Epidermal melanocyte (primary cell): Measurements from ENCODE around the gene TLR9.

Experiments
- DNase-seq: peaks from one replicate; pipeline ENCODE4 v3.0.0; 2011; ENCODE audit warnings: low spot score; ENCODE audit not compliant: insufficient read length

TLR9 gene

DNA sequence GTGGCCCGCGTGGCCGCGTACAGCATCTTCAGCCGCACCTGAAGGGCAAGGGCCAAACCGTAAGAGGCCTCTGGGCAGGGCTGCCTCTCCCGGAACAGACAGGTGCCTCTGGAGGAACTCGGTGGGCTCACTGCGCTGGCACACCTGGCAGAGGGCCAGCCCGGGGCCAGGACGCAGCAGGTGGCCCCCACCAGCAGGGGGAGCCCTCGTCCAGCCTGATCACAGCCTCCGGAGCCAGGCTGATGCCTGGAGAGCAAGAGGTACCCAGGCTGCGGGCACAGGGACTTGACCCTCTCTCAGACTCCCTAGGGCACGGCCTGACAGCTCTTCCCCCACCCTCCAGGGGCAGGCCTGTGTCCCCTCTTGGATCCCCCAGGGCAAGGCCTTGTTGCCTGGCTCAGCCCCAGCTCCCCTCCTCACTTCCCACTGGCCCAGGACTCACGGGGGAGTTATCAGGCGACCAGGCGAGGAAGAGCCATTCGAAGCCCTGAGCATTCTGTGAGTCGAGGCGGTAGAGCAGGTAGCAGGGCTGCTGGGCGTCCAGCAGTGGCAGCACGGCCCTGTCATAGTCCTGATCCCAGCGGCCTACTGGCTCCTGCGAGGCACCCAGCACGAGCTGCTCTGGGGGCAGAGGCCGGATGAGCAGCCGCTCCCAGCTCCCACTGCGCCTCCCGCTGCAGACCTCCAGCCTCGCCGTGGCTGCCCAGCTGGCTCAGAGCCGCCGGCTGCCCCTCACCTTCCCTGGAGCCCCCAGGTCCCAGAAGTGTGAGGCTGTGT is 6.2 kb upstream of the TLR9 start:
- no peak for DNase-seq

DNA sequence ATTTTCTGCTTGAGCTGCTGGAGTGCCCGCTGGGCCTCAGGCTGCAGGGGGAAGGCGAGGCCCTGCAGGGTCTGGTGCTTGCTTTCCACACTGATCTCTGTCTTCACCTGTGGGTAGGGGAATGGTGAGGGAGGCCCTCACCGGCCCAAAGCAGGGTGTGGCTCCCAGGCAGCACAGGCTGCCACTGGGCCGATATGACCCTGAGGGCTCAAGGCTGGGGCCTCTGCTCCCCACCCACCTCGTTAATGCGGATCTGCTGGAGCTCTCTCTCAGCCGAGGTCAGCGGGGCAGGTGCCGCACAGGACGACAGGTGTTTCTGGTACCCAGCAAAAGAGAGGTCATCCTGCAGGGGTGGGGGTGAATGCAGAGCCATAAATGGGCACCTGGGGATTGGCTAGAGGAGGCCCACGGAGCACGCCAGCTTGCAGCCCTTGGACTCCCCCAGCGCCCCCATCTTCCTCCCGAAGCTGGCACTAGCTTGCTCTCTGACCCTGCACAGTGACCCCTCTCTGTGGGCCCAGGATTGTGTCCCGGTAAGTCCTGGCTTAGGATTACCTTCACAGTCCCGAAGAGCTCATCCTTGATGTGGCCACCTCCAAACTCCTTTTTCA is 5.5 kb upstream of the TLR9 start:
- DNase-seq = no peak

DNA sequence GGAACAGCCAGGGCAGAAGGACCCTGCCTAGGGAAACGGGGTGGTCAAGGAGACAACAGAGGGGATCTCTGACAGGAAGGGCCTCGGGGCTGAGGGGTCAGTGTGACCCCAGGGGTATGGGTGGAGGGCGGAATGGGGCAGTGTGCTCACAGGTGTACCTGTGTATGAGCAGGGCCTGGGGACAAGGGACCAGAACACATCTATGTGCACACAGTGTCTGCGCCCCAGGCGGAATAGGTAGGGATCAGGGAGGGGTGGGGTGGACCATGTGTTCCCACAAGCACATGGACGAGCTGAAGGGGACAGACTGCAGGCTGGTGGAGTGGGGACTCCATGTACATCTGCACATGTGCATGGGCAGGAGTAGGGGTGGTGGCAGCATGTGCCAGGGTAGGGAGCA is 5.0 kb upstream of the TLR9 start:
- DNase-seq = no peak

DNA sequence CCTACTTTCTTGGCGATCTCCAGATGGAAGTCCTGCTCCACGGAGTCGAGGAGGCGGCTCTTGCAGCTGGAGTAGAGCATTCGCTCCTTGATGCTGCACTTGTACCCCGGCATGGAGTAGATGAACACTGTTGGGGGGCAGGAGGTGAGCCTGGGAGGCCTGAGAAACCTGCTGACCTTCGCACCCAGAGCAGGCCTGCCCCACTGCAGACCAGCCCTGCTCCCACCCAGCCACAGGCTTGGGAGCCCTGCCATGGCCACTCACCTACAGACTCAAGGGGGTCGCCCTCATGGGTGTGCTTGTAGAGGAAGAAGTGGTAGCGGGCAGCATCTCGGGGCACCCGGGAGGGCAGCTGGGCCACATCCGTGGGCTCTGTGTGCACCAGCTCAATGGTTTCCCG is 4.2 kb upstream of the TLR9 start:
- DNase-seq = no peak

DNA sequence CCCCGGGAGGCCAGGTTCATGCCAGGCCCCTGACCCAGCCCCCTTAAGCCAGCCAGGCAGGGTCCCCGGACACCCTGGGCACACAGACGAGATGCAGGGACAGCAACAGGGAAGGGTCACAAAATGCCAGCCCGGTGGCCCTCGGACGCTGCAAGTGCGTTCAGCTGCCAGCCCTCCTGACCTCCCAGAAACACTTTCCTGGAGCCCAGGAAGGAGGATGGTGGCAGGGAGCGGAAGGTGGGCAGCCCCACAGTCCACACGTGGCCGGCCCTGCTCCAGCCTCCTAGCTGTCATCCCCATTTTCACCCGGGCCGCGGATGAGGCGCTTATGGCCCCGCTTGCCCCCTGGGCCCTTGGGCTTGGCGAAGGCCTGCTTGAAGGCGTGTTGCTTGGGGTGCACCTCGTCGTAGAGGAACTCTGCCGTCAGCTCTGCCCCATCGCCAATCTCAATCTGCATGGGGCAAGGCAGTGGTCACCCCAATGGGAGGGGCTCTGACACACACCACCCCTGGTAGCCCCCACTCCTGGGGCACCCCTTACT is 3.4 kb upstream of the TLR9 start:
- no peak for DNase-seq

DNA sequence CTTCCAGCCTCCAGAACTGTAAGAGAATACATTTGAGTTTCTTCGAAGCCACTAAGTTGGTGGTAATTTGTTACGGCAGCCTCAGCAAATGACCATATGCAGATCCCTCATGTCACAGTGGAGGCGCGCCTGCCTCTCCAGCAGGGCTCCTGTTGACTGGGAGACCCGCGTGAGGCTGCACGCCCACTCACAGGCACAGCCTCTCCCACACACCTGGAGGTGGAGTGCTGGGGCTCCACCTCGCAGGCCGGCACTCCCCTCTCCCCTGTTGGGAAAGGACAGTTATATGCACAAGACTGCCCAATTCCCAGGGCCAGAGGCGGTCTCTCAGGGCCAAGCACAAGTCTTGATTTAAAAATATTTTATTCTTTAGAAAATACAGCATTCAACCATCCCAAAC is 2.8 kb upstream of the TLR9 start:
- no peak for DNase-seq

DNA sequence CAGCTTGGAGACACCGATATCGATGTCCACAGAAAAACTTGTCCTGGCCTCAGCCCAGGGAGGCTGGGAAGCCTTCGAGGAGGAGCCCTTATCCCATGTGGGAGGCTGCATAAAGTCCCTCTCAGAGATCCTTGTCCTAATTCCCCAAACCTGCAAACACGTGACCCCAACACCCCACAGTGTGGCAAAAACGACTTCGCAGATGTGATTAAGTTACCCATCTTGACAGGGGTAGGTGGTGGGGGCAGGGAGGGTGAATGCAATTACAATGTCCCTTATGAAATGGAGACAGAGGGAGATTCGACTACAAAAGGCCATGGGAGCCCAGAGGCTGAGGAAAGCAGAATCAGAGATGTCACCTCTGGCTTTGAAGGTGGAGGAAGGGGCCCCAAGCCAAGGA is 2.3 kb upstream of the TLR9 start:
- no peak for DNase-seq

DNA sequence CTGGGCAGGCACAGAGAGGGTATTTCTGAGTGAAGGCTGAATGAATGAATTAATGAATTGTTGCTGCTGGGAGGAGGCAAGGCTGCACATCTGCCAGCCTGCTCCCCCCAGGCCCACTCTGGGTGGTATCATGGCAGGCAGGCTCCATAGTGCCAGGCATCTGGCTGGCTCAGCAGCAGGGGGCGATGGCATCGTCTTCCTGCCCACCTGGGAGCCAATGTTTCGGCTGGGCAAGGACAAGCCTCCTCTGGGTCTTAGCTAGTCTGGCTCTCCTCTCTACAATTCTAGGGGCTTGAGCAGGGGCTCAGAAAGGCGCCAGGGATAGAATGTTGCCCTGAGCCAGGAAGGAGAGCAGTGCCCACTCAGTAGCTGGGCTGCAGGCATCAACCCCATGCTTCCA is 1.7 kb upstream of the TLR9 start:
- DNase-seq = no peak

DNA sequence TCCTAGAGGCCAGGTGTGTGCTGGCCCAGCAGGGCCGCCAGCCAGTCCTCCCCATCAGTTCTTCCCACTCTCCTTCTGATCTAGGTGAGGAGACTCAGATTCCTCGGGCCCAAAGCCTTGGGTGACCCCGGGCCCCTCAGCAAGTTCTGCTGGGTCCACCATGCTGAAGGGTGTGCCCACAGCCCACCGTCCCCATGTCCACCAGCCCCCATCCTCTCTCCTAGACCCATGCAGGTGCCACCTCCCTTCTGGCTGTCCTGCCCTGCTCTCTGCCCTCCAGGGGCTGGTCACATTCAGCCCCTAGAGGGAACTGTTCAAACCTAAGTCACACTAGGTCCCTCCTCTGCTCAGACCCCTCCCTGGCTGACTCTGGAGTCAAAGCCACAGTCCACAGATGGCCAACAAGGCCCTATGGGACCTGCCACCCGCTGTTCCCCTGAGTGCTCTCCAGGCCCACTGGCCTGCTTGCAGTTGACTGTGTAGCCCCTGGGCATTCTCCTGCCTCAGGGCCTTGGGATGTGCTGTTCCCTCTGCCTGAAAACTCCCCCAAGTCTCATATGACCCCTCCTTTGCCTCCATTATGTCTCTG is 878 bp upstream of the TLR9 start:
- no peak for DNase-seq

DNA sequence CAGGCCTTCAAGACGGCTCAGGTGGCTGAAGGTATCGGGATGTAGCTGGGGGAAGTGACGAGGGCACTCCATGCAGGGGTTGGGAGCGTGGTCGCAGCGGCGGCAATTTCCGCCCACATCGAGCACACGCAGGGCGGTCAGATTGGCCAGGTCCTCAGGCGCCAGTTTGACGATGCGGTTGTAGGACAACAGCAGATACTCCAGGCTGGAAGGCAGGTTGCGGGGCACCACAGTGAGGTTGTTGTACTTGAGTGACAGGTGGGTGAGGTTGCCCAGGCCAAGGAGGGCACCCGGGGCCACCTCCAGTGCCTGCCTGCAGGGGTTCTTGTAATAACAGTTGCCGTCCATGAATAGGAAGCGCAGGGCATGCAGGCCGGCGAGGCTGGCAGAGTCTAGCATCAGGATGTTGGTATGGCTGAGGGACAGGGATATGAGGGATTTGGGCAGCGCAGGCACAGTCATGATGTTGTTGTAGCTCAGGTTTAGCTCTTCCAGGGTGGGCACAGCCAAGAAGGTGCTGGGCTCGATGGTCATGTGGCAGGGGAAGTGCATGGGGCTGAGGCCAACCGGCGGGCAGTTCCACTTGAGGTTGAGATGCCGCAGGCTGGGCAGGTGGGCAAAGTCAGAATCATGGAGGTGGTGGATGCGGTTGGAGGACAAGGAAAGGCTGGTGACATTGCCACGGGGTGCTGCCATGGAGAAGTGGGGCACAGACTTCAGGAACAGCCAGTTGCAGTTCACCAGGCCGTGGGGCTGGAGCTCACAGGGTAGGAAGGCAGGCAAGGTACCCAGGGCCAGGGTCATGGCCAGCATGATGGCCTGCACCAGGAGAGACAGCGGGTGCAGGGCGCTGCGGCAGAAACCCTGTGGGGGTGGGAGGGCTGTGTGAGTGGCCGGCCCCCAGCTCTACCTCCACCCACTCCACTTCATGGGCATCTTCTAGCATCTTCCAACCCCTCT is 1.7 kb downstream of the TLR9 start:
- DNase-seq = no peak

DNA sequence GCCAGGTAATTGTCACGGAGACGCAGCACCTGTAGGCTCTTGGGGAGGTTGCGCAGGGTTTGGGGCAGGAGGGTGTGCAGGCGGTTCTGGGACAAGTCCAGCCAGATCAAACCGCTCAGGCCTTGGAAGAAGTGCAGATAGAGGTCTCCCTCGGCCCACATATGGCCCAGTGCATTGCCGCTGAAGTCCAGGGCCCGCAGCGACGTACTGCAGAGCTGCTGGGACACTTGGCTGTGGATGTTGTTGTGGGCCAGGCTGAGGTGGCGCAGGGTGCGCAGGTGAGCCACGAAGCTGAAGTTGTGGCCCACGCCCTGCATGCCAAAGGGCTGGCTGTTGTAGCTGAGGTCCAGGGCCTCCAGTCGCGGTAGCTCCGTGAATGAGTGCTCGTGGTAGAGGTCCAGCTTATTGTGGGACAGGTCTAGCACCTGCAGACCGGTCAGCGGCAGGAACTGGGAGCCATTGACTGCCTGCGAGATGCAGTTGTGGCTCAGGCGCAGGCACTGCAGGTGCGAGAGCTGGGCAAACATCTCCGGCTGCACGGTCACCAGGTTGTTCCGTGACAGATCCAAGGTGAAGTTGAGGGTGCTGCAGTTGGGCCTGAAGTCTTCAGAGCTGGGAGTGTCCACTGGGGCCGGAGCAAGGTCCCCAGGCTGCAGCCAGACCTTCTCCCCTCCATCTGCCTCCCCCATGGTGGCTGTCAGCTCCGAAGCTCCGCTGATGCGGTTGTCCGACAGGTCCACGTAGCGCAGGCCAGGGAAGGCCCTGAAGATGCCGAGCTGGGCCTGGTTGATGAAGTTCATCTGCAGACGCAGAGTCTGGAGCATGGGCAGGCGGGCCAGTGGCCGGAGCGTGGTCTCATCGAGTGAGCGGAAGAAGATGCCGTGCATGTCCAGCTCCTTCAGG is 2.9 kb downstream of the TLR9 start:
- no peak for DNase-seq

DNA sequence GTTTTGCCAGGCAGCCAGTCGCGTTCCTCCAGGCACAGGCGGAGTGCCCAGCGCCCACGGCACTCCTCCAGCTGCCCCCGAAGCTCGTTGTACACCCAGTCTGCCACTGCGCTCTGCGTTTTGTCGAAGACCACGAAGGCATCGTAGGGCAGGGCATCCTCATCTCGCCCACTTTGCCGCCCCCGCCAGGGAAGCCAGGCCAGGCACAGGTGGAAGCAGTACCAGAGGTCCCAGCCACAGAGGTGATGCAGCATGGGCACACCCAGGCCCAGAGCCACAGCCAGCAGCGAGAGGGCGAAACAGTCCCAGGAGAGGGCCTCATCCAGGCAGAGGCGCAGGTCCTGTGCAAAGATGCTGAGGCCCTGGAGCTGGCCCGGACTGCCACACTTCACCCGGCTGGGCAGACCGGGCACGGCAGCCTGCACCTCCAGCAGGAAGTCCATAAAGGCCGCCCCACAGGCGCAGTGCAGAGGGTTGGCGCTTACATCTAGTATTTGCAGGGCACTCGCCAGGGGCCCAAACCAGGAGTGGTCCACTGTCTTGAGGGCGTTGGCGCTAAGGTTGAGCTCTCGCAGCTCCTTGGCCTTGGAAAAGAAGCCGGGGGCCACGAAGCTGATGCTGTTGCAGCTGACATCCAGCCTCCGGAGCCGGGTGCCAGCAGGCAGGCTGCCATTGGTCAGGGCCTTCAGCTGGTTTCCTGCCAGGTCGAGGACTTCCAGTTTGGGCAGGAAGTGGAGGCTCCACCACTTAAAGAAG is 3.7 kb downstream of the TLR9 start:
- DNase-seq = no peak

DNA sequence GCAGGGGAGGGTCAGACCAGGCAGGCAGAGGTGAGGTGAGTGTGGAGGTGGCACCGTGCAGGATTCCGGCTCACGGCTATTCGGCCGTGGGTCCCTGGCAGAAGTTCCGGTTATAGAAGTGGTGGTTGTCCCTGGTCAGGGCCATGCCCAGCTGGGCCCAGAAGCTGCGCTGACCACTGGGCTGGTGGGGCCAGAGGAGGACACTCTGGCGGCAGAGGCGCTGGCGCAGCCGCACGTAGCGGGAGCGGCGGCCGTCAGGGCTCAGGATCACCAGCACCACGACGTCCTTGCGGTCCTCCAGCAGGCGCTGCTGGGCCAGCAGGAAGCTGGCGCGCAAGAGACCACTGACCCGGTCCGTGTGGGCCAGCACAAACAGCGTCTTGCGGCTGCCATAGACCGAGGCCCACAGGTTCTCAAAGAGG is 4.3 kb downstream of the TLR9 start:
- DNase-seq = no peak

DNA sequence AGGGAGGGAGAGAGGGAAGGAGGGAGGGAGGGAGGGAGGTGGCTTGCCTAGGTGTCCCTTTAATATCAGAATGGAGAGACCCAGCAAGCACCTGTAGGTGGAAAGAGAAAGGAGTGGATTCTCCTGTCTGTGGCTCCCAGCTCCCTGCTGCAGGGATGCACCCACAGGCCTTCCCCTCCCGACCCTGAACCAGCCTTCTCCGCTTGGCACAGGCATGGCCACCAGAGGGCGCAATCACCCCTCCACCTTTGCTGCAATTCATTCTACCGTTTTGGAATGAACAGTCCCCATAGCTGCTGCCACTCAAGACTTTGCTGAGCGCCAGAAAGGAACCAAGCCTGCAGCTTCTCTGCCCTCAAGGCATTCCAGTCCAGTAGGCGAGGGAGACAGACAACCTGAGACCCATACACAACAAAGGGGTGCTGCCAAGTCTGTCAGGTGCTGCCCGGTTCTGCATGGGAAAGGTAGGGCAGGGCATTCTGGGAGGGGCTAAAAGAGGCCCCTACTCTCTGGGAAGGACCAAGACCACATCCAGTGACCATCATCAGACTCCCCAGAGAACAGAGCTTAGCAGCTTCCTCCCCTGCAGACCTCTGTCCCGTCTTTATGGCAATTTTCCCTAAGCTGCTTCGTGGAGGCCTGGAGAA is 4.9 kb downstream of the TLR9 start:
- DNase-seq = peak; percentile 86

DNA sequence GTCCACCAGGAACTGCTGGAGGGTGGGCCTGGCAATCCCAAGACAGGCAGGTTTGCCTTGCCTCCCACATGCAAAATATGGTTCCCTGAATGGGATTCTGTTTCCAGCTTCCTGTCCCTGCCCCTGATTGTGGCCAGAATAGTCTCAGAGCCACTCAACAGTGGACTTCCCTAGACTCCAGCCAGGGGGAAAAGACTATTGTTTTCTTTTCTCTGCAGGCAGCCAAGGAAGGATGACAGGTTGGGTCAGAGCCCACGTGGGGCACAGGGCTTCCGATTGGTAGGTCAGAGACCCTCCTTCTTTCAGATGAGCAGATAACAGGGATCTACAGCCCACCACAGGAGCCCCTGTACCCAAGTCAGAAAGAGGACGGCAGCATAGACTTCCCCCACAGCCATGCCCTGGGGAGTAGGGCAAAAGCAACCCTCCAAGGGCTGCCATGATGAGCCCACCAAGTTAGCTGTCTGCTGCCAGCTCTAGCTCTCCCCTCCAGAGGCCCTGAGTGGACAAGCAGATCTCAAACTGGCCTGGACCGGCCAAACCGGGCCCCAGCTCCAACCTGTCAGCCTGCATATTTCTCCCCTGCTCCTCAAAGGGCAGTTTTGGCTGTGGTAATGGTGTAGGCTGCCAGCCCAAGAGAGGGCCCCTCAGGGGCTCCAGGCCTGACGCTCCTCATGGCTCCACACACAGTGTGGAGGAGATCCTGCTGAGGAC is 6.4 kb downstream of the TLR9 start:
- no peak for DNase-seq

DNA sequence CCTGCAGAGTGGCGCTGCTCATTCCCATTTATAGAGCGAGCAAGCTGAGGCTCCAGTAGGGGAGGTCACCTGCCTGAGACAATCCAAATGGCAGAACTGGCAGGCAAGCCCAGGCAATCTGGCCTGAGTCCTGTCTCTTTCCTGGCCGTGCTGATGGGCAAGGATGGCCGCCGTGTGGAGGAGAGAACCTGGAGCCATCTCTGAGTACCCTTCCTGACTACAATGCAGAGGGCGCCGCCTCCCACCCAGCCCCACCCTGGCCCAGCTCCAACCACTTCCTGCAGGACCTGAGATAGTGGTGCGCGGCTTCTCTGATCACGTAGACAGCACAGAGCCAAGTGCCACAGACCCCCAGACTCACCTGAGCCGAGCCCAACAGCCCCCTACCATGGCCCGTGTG is 7.0 kb downstream of the TLR9 start:
- no peak for DNase-seq

DNA sequence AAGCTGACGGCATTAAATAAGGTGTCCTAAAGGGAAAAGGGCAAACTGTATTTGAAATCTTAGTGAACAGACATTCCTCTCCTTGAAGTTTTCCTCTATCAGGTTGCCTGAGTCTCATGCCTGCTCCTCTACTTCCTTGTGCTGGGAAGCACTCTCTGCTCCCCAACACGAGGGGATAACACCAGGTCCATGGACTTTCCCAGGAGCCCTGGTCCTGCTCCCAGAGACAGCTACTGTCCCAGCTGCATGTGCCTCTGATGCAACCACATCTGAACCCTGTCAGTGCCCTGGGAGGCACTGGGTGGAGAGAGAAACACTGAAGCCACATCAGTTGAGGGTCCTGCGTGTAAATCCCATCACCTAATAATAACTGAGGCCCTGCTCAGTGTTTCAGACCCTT is 7.4 kb downstream of the TLR9 start:
- DNase-seq = no peak

DNA sequence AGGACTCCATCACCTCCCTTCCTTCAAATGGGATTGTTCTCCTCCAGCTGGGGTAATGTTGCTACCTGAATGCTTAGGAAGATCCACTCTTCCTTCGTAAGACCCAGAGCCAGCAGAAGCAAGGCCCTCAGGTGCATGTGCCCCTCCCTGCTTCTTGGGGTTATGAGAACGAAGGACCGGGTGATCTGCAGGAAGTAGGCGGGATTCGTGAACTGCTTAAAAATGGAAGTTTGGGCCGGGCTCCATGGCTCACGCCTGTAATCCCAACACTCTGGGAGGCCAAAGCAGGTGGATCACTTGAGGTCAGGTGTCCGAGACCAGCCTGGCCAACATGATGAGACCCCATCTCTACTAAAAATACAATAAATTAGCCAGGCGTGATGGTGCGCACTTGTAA is 8.0 kb downstream of the TLR9 start:
- DNase-seq = no peak
